DND-41 (cell line): Measurements from ENCODE around the gene ARHGAP8.

Experiments
- CTCF ChIP-seq: IDR thresholded peaks from 2 replicates; pipeline ENCODE4 v1.5.1; 2012; ENCODE audit warnings: borderline replicate concordance, low read length, moderate library complexity, mild to moderate bottlenecking; ENCODE audit not compliant: poor library complexity, severe bottlenecking; ENCODE audit errors: extremely low read depth
- EZH2 ChIP-seq: IDR thresholded peaks from 3 replicates; pipeline ENCODE4 v1.6.1; 2012; ENCODE audit warnings: borderline replicate concordance, low read depth, mild to moderate bottlenecking, moderate library complexity, low read length, inconsistent platforms; ENCODE audit not compliant: severe bottlenecking

GRCh38 chr22:44907765-44908737, 155.7 kb downstream of the ARHGAP8 start:
- TF ChIP-seq CTCF (no peak), EZH2 (no peak)
